GM06990 (cell line): ENCODE results near the gene RRP15.
A peak's percentile ranks its signal among the peaks of the same experiment; 100 is the strongest.

ENCODE experiments used
- DNase-seq: peaks from one replicate; pipeline ENCODE4 v3.0.0-alpha.2; 2011; ENCODE audit not compliant: insufficient read length; ENCODE audit errors: extremely low read depth
- H3K27me3 ChIP-seq: replicated peaks from 2 replicates; pipeline ENCODE4 v1.6.0; 2011; ENCODE audit warnings: low read length; ENCODE audit not compliant: control insufficient read depth, insufficient read depth
- H3K36me3 ChIP-seq: 2 replicates; pipeline ENCODE4 v1.5.1; 2011; ENCODE audit warnings: low read length; ENCODE audit not compliant: control insufficient read depth, insufficient read depth
- H3K4me3 ChIP-seq: replicated peaks from 2 replicates; pipeline ENCODE4 v1.5.1; 2011; ENCODE audit warnings: low read depth, mild to moderate bottlenecking, control low read depth, low read length
- CTCF ChIP-seq: IDR thresholded peaks from 2 replicates; pipeline ENCODE4 v1.5.1; 2011; ENCODE audit warnings: low read length, control low read depth, mild to moderate bottlenecking, inconsistent platforms; ENCODE audit not compliant: insufficient read depth, poor library complexity, severe bottlenecking

RRP15 gene

GRCh38 chr1:218351391-218352074, 66.4 kb downstream of the RRP15 start:
- no peaks in the 10 kb centered on the region for H3K36me3 ChIP-seq
- peak; percentile 57 for TF ChIP-seq CTCF
- DNase-seq = no peak
- peak overlapping the region; percentile 32 for H3K4me3 ChIP-seq
- H3K27me3 ChIP-seq = no peaks in the 10 kb centered on the region

DNA sequence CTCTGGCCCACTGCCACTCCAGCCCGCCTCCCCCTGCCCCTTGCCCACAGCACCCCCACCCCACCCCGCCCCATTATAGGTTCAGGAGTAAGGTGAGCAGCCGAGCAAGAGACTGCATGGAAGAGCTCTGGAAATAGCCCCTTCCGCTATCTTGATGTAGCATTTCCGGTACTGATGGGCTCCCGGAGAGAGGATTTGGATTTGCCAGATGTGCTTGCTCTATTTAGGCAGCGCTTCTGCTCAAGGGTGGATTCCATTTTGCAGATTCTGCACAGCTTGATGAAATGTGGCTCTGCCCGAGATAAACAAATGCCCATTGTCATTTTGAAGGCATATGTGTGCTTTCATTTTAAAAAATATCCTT, 67.0 kb downstream of the RRP15 start:
- Histone ChIP-seq H3K27me3 (no peaks in the 10 kb centered on the region), H3K36me3 (no peaks in the 10 kb centered on the region), H3K4me3 (no peak overlapping the region)
- no peak for DNase-seq
- TF ChIP-seq CTCF = no peak

DNA sequence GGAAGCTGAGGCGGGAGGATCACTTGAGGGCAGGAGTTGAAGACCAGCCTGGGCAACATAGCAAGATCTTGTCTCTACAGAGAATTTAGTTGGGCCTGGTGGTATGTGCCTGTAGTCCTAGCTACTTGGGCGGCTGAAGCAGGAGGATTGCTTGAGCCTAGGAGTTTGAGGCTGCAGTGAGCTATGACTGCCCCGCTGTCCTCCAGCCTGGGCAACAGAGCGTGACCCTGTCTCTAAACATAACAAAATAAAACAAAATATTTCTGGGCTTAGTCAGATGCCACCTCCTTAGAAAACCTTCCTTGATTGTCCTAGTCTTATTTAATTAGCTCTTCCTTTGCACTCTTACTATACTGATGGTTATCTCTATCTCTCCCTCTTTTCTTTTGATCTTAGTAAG, 68.6 kb downstream of the RRP15 start:
- no peaks in the 10 kb centered on the region for H3K36me3 ChIP-seq
- H3K27me3 ChIP-seq = no peaks in the 10 kb centered on the region
- TF ChIP-seq CTCF = no peak
- no peak for DNase-seq
- no peak overlapping the region for H3K4me3 ChIP-seq

DNA sequence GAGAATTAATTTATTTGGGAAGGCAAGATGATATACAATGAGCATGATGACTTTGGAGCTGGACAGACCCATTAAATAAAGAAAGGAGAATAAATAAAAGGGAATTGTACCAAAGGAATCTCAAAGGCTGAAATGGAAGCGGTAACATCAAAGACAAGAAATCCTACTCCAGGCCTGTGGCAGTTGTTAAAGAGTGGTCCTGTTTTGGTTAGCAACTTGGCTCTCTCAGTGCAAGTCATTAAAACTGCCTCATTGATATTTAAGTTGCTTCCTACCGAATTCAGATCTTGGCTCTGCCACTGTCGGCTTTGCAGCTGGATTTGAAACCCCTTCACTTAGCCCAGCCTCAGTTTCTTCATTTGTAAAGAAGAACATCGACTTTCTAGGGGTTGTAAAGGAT, 70.2 kb downstream of the RRP15 start:
- Histone ChIP-seq H3K27me3 (no peaks in the 10 kb centered on the region), H3K36me3 (no peaks in the 10 kb centered on the region), H3K4me3 (no peak overlapping the region)
- DNase-seq = no peak
- no peak for TF ChIP-seq CTCF

DNA sequence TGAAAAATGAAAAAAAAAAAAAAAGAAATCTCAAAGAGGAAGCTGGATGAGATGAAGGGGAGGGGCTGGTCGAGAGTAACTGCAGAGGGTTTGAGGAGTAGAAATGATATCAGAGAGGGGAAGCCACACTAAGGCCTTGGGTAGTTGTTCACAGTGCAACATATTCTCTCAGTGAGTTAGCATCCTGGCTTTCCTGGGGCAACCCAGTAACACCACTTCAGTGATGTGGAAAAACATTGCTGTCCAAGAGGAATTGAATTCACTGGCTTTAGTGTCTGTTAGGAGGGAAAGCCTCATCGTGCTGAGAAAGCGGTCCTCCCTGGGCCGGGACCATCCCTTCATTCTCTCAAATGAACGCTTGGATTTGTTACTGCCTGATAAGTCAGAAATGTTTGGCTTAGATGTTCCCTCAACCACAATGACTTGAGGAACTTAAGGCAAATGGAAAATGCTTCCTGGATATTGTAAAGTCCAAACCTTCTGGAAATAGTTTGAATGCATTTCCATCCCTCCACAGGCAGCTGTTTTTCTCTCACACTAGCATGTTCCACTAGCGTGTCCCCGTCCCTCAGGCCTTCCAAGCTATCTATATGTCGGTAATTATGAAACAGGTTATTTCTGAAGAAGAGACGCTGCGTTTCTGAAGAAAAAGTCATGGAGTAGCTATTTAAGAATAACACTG, 72.3 kb downstream of the RRP15 start:
- Histone ChIP-seq H3K4me3 (no peak overlapping the region), H3K27me3 (no peaks in the 10 kb centered on the region), H3K36me3 (no peaks in the 10 kb centered on the region)
- no peak for TF ChIP-seq CTCF
- no peak for DNase-seq
